ENCODE results near the gene ZSCAN12.

The ZSCAN12 gene

DNA sequence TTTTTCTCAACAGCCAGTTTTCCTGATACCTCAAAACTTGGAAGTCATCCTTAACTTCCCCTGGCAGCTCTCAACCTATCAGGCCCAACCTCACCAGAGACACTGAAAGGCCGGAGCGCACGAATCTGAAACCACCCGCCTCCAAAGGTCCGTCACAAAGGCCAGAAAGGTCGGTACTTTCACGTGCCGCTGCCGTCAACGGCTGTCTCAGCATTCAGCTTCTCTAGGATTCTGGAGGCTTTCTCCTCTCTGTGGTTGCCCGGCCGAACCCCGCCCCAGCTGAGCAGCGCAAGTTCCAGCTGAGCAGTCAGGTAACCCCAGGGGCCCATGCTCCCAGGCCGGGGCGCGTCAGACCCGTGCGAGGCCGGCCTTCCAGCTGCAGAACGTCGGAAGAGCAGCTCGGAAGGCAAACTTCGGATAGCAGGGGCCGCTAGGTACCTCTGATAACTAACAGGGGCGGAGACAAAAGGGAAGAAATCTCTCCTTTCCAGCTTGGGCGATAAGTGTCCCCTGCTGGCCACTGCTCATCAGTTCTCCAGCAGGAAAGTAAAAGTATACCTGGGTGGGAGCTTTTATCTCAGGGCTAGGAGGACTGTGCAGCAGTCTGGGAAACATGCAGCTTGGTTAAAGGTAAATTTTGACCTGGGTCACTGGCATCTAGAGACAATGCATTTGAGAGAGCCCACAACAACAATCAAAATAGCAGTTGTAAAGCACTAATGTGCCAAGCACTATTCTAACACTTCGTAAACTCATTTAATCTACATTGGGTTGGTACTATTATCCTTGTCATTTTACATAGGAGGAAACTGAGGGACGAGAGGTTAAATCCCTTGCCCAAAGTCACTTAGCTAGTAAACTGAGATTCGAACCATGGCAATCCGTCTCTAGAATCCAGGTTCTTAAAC is 16.1 kb downstream of the ZSCAN12 start:
- H3K9ac ChIP-seq (ENCODE audit: low read depth, low read length, poor library complexity, severe bottlenecking): peak overlapping the region; percentile 87
- H3K4me2 ChIP-seq (ENCODE audit: low read depth, low read length, poor library complexity, severe bottlenecking): peak overlapping the region; percentile 92
- H3K9me3 ChIP-seq (ENCODE audit: insufficient read depth, low read depth, low read length): no peaks in the 10 kb centered on the region
- no peaks in the 10 kb centered on the region for H4K20me1 ChIP-seq (ENCODE audit: insufficient read depth, low read length, poor library complexity, severe bottlenecking)
- peak overlapping the region; percentile 84 for H2AFZ ChIP-seq (ENCODE audit: low read length)
- no peaks in the 10 kb centered on the region for H3F3A ChIP-seq (ENCODE audit: low read depth)
- H3K27me3 ChIP-seq (ENCODE audit: insufficient read depth, low read length, poor library complexity, severe bottlenecking): peaks cover 7% of the 10 kb centered on the region
- peak overlapping the region; percentile 85 for H3K4me3 ChIP-seq (ENCODE audit: low read length, poor library complexity, severe bottlenecking)
- H3K36me3 ChIP-seq (ENCODE audit: insufficient read depth, low read length): peaks cover 3% of the 10 kb centered on the region; the same call in 1 of the 2 replicates
- peaks cover 20% of the 10 kb centered on the region for H3K4me1 ChIP-seq (ENCODE audit: insufficient read depth, low read length, poor library complexity, severe bottlenecking)
- peaks cover 19% of the 10 kb centered on the region for H3K79me2 ChIP-seq (ENCODE audit: insufficient read depth, low read length)
- TF ChIP-seq, protein P1, sequence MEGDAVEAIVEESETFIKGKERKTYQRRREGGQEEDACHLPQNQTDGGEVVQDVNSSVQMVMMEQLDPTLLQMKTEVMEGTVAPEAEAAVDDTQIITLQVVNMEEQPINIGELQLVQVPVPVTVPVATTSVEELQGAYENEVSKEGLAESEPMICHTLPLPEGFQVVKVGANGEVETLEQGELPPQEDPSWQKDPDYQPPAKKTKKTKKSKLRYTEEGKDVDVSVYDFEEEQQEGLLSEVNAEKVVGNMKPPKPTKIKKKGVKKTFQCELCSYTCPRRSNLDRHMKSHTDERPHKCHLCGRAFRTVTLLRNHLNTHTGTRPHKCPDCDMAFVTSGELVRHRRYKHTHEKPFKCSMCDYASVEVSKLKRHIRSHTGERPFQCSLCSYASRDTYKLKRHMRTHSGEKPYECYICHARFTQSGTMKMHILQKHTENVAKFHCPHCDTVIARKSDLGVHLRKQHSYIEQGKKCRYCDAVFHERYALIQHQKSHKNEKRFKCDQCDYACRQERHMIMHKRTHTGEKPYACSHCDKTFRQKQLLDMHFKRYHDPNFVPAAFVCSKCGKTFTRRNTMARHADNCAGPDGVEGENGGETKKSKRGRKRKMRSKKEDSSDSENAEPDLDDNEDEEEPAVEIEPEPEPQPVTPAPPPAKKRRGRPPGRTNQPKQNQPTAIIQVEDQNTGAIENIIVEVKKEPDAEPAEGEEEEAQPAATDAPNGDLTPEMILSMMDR (conservative IDR thresholded peaks at IDR 0.05; ENCODE audit: low read length): peak; percentile 74
- no peak for TF ChIP-seq EZH2phosphoT487 (IDR thresholded peaks at IDR 0.05; ENCODE audit: borderline replicate concordance)
- H3K9me2 ChIP-seq (replicated peaks; ENCODE audit: low read depth, low read length): no peaks in the 10 kb centered on the region

DNA sequence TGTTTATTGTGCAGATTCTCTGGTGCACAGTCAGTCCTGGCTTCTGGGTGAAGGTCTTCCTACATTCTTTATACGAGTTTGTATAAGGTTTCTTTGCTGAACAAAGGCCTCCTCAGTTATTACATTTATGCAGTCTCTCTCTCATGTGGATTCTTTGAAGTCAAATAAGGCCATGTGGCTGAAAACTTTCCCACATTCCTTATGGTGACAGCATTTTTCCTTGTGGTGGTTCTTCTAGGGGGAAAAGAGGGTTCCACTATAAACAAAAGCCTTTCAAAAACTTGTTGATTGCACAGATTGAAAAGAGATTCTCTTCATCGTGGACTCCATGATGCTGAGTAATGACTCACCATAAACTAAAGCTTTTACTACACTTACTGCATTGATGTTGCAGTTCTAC is 19.2 kb downstream of the ZSCAN12 start:
- no peak overlapping the region for H2AFZ ChIP-seq (ENCODE audit: low read length)
- no peaks in the 10 kb centered on the region for H3F3A ChIP-seq (ENCODE audit: low read depth)
- H3K4me2 ChIP-seq (ENCODE audit: low read depth, low read length, poor library complexity, severe bottlenecking): peak overlapping the region; percentile 92
- H3K9me3 ChIP-seq (ENCODE audit: insufficient read depth, low read depth, low read length): no peaks in the 10 kb centered on the region
- H3K9me2 ChIP-seq (replicated peaks; ENCODE audit: low read depth, low read length): no peaks in the 10 kb centered on the region
- H3K36me3 ChIP-seq (ENCODE audit: insufficient read depth, low read length): peaks cover 3% of the 10 kb centered on the region; the same call in 1 of the 2 replicates
- TF ChIP-seq, protein P1 (conservative IDR thresholded peaks at IDR 0.05; ENCODE audit: low read length): no peak
- TF ChIP-seq EZH2phosphoT487 (IDR thresholded peaks at IDR 0.05; ENCODE audit: borderline replicate concordance): no peak
- no peak overlapping the region for H3K9ac ChIP-seq (ENCODE audit: low read depth, low read length, poor library complexity, severe bottlenecking)
- peak overlapping the region; percentile 85 for H3K4me3 ChIP-seq (ENCODE audit: low read length, poor library complexity, severe bottlenecking)
- H3K4me1 ChIP-seq (ENCODE audit: insufficient read depth, low read length, poor library complexity, severe bottlenecking): peaks cover 20% of the 10 kb centered on the region
- peaks cover 3% of the 10 kb centered on the region for H3K27me3 ChIP-seq (ENCODE audit: insufficient read depth, low read length, poor library complexity, severe bottlenecking)
- H4K20me1 ChIP-seq (ENCODE audit: insufficient read depth, low read length, poor library complexity, severe bottlenecking): no peaks in the 10 kb centered on the region
- peaks cover 19% of the 10 kb centered on the region for H3K79me2 ChIP-seq (ENCODE audit: insufficient read depth, low read length)

DNA sequence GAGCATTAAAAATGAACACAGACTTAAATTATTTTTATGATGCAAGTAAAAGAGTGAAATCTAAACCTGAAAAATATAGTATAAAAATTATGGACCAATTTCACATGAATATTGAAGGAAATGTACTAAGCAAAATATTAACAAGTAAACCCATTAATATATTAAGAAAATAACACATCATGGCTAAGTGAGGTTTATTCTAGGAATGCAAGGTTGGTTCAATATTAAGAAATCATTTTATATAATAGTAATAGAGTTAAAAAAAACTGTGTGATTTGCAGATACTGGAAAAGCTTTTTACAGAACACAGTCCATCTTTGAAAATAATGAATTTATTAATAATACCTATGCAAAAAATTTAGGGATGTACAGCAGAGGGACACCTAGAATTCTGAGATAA is 20.9 kb downstream of the ZSCAN12 start:
- no peak overlapping the region for H3K4me2 ChIP-seq (ENCODE audit: low read depth, low read length, poor library complexity, severe bottlenecking)
- H2AFZ ChIP-seq (ENCODE audit: low read length): no peak overlapping the region
- H3K4me1 ChIP-seq (ENCODE audit: insufficient read depth, low read length, poor library complexity, severe bottlenecking): peaks cover 20% of the 10 kb centered on the region
- H4K20me1 ChIP-seq (ENCODE audit: insufficient read depth, low read length, poor library complexity, severe bottlenecking): no peaks in the 10 kb centered on the region
- H3K4me3 ChIP-seq (ENCODE audit: low read length, poor library complexity, severe bottlenecking): no peak overlapping the region
- no peaks in the 10 kb centered on the region for H3K27me3 ChIP-seq (ENCODE audit: insufficient read depth, low read length, poor library complexity, severe bottlenecking)
- no peaks in the 10 kb centered on the region for H3K9me2 ChIP-seq (replicated peaks; ENCODE audit: low read depth, low read length)
- TF ChIP-seq, protein P1 (conservative IDR thresholded peaks at IDR 0.05; ENCODE audit: low read length): no peak
- no peak for TF ChIP-seq EZH2phosphoT487 (IDR thresholded peaks at IDR 0.05; ENCODE audit: borderline replicate concordance)
- peaks cover 3% of the 10 kb centered on the region; the same call in 1 of the 2 replicates for H3K36me3 ChIP-seq (ENCODE audit: insufficient read depth, low read length)
- no peaks in the 10 kb centered on the region for H3F3A ChIP-seq (ENCODE audit: low read depth)
- H3K9me3 ChIP-seq (ENCODE audit: insufficient read depth, low read depth, low read length): no peaks in the 10 kb centered on the region
- no peak overlapping the region for H3K9ac ChIP-seq (ENCODE audit: low read depth, low read length, poor library complexity, severe bottlenecking)
- peaks cover 19% of the 10 kb centered on the region for H3K79me2 ChIP-seq (ENCODE audit: insufficient read depth, low read length)
